ENCODE results near the gene CD2BP2.

DNA sequence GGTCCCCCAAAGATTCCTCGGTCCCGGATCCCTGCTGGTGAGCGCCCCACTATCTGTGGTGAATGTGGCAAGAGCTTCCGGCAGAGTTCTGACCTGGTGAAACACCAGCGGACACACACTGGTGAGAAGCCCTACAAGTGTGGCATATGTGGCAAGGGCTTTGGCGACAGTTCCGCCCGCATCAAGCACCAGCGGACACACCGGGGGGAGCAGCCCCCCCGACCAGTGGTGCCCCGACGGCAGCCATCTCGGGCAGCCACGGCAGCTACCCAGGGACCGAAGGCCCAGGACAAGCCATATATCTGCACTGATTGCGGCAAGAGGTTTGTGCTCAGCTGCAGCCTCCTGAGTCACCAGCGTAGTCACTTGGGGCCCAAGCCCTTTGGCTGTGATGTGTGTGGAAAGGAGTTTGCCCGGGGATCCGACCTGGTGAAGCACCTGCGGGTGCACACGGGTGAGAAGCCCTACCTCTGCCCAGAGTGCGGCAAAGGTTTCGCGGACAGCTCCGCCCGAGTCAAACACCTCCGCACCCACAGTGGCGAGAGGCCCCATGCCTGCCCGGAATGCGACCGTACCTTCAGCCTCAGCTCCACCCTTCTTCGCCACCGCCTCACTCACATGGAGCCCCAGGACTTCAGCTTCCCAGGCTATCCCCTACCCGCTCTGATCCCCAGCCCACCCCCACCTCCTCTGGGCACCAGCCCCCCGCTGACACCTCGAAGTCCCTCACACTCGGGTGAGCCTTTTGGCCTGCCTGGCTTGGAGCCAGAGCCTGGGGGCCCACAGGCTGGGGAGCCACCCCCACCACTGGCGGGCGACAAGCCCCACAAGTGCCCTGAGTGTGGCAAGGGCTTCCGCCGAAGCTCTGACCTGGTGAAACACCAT, 42.9 kb upstream of the CD2BP2 start:
- TF ChIP-seq, protein P1, sequence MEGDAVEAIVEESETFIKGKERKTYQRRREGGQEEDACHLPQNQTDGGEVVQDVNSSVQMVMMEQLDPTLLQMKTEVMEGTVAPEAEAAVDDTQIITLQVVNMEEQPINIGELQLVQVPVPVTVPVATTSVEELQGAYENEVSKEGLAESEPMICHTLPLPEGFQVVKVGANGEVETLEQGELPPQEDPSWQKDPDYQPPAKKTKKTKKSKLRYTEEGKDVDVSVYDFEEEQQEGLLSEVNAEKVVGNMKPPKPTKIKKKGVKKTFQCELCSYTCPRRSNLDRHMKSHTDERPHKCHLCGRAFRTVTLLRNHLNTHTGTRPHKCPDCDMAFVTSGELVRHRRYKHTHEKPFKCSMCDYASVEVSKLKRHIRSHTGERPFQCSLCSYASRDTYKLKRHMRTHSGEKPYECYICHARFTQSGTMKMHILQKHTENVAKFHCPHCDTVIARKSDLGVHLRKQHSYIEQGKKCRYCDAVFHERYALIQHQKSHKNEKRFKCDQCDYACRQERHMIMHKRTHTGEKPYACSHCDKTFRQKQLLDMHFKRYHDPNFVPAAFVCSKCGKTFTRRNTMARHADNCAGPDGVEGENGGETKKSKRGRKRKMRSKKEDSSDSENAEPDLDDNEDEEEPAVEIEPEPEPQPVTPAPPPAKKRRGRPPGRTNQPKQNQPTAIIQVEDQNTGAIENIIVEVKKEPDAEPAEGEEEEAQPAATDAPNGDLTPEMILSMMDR (IDR thresholded peaks at IDR 0.05), result no peak
- TF ChIP-seq POLR2A (IDR thresholded peaks at IDR 0.05), result no peak

All from adrenal gland (tissue), 5 donors.